Measurements from ENCODE around the gene IGFL4.

Gene IGFL4

DNA sequence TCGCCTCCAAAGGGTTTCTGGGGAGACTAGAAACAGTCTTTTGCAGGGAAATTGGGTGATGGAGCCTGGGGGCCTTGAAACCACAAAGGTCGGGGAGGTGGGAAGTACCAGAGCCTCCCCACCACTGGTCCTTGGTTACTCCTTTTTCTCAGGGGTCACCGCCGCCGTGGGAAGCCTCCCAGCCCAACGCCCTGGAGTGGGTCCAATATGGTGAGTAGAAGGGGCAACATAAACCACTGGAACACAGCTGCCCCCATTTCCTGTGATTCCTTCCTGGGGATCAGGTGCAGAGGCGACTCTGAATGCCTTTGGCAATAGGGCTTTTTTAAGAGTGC is 23.7 kb downstream of the IGFL4 start:
- H3K27ac ChIP-seq, result no peak overlapping the region
- H3K9ac ChIP-seq, result no peak overlapping the region
- H3K79me2 ChIP-seq (ENCODE audit: insufficient read depth, low read depth), result no peaks in the 10 kb centered on the region
- peak overlapping the region; percentile 77 for H3K4me2 ChIP-seq
- H3K4me1 ChIP-seq (ENCODE audit: low read depth, poor library complexity, severe bottlenecking), result peaks cover 8% of the 10 kb centered on the region
- no peaks in the 10 kb centered on the region; the same call in 1 of the 2 replicates for H3K27me3 ChIP-seq (ENCODE audit: insufficient read depth, low read depth)
- TF ChIP-seq, protein P1, sequence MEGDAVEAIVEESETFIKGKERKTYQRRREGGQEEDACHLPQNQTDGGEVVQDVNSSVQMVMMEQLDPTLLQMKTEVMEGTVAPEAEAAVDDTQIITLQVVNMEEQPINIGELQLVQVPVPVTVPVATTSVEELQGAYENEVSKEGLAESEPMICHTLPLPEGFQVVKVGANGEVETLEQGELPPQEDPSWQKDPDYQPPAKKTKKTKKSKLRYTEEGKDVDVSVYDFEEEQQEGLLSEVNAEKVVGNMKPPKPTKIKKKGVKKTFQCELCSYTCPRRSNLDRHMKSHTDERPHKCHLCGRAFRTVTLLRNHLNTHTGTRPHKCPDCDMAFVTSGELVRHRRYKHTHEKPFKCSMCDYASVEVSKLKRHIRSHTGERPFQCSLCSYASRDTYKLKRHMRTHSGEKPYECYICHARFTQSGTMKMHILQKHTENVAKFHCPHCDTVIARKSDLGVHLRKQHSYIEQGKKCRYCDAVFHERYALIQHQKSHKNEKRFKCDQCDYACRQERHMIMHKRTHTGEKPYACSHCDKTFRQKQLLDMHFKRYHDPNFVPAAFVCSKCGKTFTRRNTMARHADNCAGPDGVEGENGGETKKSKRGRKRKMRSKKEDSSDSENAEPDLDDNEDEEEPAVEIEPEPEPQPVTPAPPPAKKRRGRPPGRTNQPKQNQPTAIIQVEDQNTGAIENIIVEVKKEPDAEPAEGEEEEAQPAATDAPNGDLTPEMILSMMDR (conservative IDR thresholded peaks at IDR 0.05; ENCODE audit: low read depth, low read length), result peak; percentile 65
- H3K36me3 ChIP-seq (ENCODE audit: insufficient read depth), result no peaks in the 10 kb centered on the region
- H2AFZ ChIP-seq (ENCODE audit: low read depth), result peak overlapping the region; percentile 33; the same call in 1 of the 2 replicates
- H4K20me1 ChIP-seq (ENCODE audit: insufficient read depth), result no peaks in the 10 kb centered on the region
- H3K4me3 ChIP-seq (IDR thresholded peaks at IDR 0.05; ENCODE audit: insufficient read depth, low read depth, low read length), result no peak overlapping the region

DNA sequence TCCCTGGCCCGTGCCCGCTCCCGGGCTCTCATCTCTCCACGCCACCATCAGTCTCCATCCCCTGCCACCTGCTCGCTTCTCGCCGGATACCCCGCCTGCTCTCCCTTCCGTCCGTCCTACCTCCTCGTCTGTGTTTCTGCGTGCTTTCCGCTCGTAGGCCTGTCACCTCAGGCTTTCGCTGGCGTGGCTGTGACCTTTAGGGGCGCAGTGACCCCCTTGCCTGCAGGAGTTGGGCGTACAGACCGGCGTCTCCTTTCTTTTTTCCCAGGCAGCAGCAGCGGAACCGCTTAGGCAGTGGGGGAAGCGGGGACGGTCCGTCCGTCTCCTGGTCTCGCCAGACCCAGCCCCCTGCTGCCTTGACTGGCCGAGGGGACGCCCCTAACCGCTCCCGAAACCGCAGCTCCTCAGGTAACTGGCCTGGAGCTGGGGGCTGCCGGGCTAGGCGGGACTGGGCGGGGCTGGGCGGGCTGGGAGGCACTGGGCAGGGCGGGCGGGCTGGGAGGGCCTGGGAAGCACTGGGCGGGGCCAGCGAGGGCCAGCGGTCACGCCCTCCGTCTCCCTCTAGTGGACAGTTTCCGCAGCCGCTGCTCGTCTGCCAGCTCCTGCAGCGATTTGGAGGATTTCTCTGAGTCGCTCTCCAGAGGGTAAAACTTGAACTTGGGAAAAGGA is 24.2 kb downstream of the IGFL4 start:
- Histone ChIP-seq H3K9ac (no peak overlapping the region), H3K4me1 (ENCODE audit: low read depth, poor library complexity, severe bottlenecking) (peaks cover 8% of the 10 kb centered on the region), H3K4me3 (IDR thresholded peaks at IDR 0.05; ENCODE audit: insufficient read depth, low read depth, low read length) (no peak overlapping the region), H3K27ac (no peak overlapping the region), H2AFZ (ENCODE audit: low read depth) (peak overlapping the region; percentile 89), H3K79me2 (ENCODE audit: insufficient read depth, low read depth) (no peaks in the 10 kb centered on the region), H3K27me3 (ENCODE audit: insufficient read depth, low read depth) (no peaks in the 10 kb centered on the region; the same call in 1 of the 2 replicates), H3K4me2 (peak overlapping the region; percentile 99), H4K20me1 (ENCODE audit: insufficient read depth) (no peaks in the 10 kb centered on the region), H3K36me3 (ENCODE audit: insufficient read depth) (no peaks in the 10 kb centered on the region)
- TF ChIP-seq, protein P1 (conservative IDR thresholded peaks at IDR 0.05; ENCODE audit: low read depth, low read length), result no peak

DNA sequence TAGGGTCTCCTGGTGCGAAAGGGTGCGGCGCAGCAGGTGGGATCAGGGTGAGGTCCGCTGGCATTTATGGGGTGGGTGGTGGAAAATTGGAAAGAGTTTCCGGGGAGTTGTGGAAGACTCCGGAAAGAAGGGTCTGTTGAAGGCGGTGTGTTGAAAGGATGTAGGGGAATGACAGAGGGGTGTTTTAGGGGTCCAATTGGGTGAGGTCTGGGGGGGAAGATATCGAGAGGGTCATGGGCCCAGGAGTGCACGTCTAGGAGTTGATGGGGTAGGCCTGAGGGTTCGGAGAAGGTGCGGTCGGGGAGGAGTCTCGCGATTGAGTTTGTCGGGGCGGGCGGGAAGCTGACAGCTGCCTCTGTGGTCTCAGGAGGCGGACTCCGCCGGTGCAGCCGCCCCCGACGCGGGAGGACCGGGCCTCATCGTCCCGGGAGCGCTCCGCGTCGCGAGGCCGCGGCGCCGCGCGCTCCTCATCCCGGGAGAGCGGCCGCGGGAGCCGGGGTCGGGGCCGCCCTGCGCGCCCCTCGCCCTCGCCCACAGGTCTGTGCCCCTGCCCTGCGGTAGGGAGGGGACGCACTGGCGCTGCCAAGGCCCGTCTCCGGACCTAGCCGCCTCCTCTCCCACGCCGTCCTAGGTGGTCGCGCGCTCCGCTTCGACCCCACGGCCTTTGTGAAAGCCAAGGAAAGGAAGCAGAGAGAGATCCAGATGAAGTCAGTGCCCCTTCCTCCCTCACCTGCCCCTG is 24.9 kb downstream of the IGFL4 start:
- no peaks in the 10 kb centered on the region for H3K79me2 ChIP-seq (ENCODE audit: insufficient read depth, low read depth)
- peak overlapping the region; percentile 89 for H2AFZ ChIP-seq (ENCODE audit: low read depth)
- no peaks in the 10 kb centered on the region; the same call in 1 of the 2 replicates for H3K27me3 ChIP-seq (ENCODE audit: insufficient read depth, low read depth)
- H3K27ac ChIP-seq, result no peak overlapping the region
- no peaks in the 10 kb centered on the region for H4K20me1 ChIP-seq (ENCODE audit: insufficient read depth)
- H3K9ac ChIP-seq, result no peak overlapping the region
- no peak overlapping the region for H3K4me3 ChIP-seq (IDR thresholded peaks at IDR 0.05; ENCODE audit: insufficient read depth, low read depth, low read length)
- H3K36me3 ChIP-seq (ENCODE audit: insufficient read depth), result no peaks in the 10 kb centered on the region
- TF ChIP-seq, protein P1 (conservative IDR thresholded peaks at IDR 0.05; ENCODE audit: low read depth, low read length), result no peak
- H3K4me2 ChIP-seq, result peak overlapping the region; percentile 99
- peaks cover 8% of the 10 kb centered on the region for H3K4me1 ChIP-seq (ENCODE audit: low read depth, poor library complexity, severe bottlenecking)

DNA sequence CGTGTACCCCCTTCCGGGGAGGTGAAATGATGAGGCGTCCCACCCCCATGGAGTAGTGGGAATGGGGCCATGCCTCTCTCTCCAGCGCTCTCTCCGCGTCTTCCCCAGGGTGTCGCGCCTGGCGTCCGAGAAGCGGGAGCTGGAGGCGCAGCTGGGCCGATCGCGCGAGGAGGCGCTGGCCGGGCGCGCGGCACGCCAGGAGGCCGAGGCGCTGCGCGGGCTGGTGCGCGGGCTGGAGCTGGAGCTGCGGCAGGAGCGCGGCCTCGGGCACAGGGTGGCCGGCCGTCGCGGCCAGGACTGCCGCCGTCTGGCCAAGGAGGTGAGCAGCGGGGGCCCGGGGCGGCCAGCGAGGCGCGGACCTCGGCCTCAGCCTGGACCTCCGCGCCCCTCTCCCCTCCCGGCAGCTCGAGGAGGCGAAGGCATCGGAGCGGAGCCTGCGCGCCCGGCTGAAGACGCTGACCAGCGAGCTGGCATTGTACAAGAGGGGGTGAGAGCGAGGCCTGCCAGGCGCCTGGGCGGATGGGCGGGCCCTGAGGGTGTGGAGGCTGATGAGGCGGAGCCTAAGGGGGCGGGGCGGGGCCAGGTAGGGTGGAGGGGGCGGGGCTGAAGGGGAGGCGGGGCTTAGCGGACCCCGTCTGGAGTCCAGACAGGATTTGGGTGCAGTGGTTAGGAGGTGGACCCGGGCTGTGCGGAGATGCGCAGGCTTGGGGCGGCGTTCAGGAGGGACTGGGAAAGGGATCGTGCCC is 25.7 kb downstream of the IGFL4 start:
- Histone ChIP-seq H3K27ac (no peak overlapping the region), H3K4me2 (peak overlapping the region; percentile 99; the same call in 1 of the 2 replicates), H3K4me1 (ENCODE audit: low read depth, poor library complexity, severe bottlenecking) (peaks cover 8% of the 10 kb centered on the region), H3K9ac (no peak overlapping the region), H3K27me3 (ENCODE audit: insufficient read depth, low read depth) (no peaks in the 10 kb centered on the region; the same call in 1 of the 2 replicates), H3K79me2 (ENCODE audit: insufficient read depth, low read depth) (no peaks in the 10 kb centered on the region), H2AFZ (ENCODE audit: low read depth) (no peak overlapping the region; the same call in 1 of the 2 replicates), H3K36me3 (ENCODE audit: insufficient read depth) (no peaks in the 10 kb centered on the region), H4K20me1 (ENCODE audit: insufficient read depth) (no peaks in the 10 kb centered on the region), H3K4me3 (IDR thresholded peaks at IDR 0.05; ENCODE audit: insufficient read depth, low read depth, low read length) (no peak overlapping the region)
- TF ChIP-seq, protein P1 (conservative IDR thresholded peaks at IDR 0.05; ENCODE audit: low read depth, low read length), result no peak
